HCT116 (cell line): ENCODE measurements around the gene ATXN1. TPM values are rescaled to one million over a fixed set of nuclear protein-coding genes. Genes with fewer than 3 reads are reported as not detected.

Source experiments
- ATAC-seq: fragments of 200-7000 bp; cut with Tn5 transposase; 2 replicates; pipeline ENCODE4 v1.9.1; 2020; ENCODE audit warnings: mild to moderate bottlenecking, moderate library complexity
- BruUV-seq: library from RNA; stranded (reverse); fragments of 400-500 nt; replicated peaks from 2 replicates; lab custom pipeline; 2021; lab: Mats Ljungman, UMichigan
- CTCF ChIA-PET: fragments of 300-600 bp; sonication (Branson Sonifier 250); formaldehyde crosslinking; loops from one replicate; lab custom pipeline; 2021; ENCODE audit warnings: antibody characterized with exemption; lab: Charles Lee
- POLR2A ChIA-PET: fragments of 300-600, 350-600 bp; sonication (Branson Sonifier 250); formaldehyde crosslinking; loops from one replicate; lab custom pipeline; 2021; ENCODE audit warnings: antibody characterized with exemption; lab: Charles Lee
- RAD21 ChIA-PET, 2 experiments: fragments of 300-600 bp; sonication (Branson Sonifier 250); formaldehyde crosslinking; loops; one replicate each; lab custom pipeline; 2023; ENCODE audit warnings: low total read pairs in 2 of 2; ENCODE audit not compliant: uncharacterized antibody in 2 of 2, unreplicated experiment in 2 of 2, low non-redundant PET in 1 of 2; lab: Charles Lee
- DNase-seq: peaks from one replicate; pipeline ENCODE4 v3.0.0-alpha.2; 2010; ENCODE audit warnings: low read depth, low spot score
- H2AFZ ChIP-seq: fragments of 200-600 bp; shearing (Covaris generic), sonication (generic); 2 replicates; pipeline ENCODE4 v1.6.1; 2017; ENCODE audit warnings: low read depth, mixed run types, mixed read lengths, antibody characterized with exemption, low read length; ENCODE audit not compliant: poor library complexity, severe bottlenecking
- H3K27ac ChIP-seq: 2 replicates; pipeline ENCODE4 v1.5.1; 2012; ENCODE audit warnings: low read depth, low read length
- H3K27me3 ChIP-seq: fragments of 200-600 bp; sonication (generic); 2 replicates; pipeline ENCODE4 v1.6.1; 2016; ENCODE audit warnings: mixed run types, low read length, mixed read lengths; ENCODE audit not compliant: insufficient read depth
- H3K36me3 ChIP-seq, 2 experiments: fragments of 200-500 bp in 1 of 2; fragments of 200-600 bp in 1 of 2; sonication (Bioruptor generic) in 1 of 2; sonication (generic) in 1 of 2; 2 replicates each; pipeline versions ENCODE4 v1.5.1 to v1.6.1; 2014 to 2016; ENCODE audit warnings: low read length in 2 of 2, inconsistent platforms in 1 of 2, mixed read lengths in 1 of 2, mixed run types in 1 of 2; ENCODE audit not compliant: insufficient read depth in 2 of 2, control insufficient read depth in 1 of 2
- H3K4me1 ChIP-seq, 2 experiments: fragments of 200-600 bp in 1 of 2; sonication (generic) in 1 of 2; 2 replicates each; pipeline versions ENCODE4 v1.5.1 to v1.6.1; 2012 to 2017; ENCODE audit warnings: low read length in 2 of 2, inconsistent platforms in 1 of 2, mild to moderate bottlenecking in 1 of 2, mixed read lengths in 1 of 2, mixed run types in 1 of 2, moderate library complexity in 1 of 2; ENCODE audit not compliant: insufficient read depth in 2 of 2, control insufficient read depth in 1 of 2
- H3K4me2 ChIP-seq: fragments of 200-600 bp; sonication (generic); 2 replicates; pipeline ENCODE4 v1.6.1; 2017; ENCODE audit warnings: mixed run types, low read length, mixed read lengths
- H3K4me3 ChIP-seq, 2 experiments: fragments of 200-600 bp in 1 of 2; sonication (generic) in 1 of 2; replicated peaks in 1 of 2; 2 replicates each; pipeline ENCODE4 v1.5.1; 2011 to 2016; ENCODE audit warnings: low read length in 2 of 2, control low read depth in 1 of 2, low read depth in 1 of 2, mild to moderate bottlenecking in 1 of 2, mixed read lengths in 1 of 2, mixed run types in 1 of 2
- H3K79me2 ChIP-seq: fragments of 200-600 bp; sonication (generic); 2 replicates; pipeline ENCODE4 v1.6.1; 2017; ENCODE audit warnings: mild to moderate bottlenecking, mixed run types, low read length, moderate library complexity, mixed read lengths; ENCODE audit not compliant: insufficient read depth
- H3K9ac ChIP-seq: fragments of 200-600 bp; sonication (generic); 2 replicates; pipeline ENCODE4 v1.6.1; 2016; ENCODE audit warnings: low read length, mixed read lengths
- H3K9me2 ChIP-seq: fragments of 200-600 bp; sonication (generic), shearing (Covaris generic); 2 replicates; pipeline ENCODE4 v1.6.1; 2017; ENCODE audit warnings: mixed run types, mild to moderate bottlenecking, moderate library complexity; ENCODE audit not compliant: insufficient read depth
- H3K9me3 ChIP-seq, 2 experiments: fragments of 200-500 bp in 1 of 2; fragments of 200-600 bp in 1 of 2; sonication (Bioruptor generic) in 1 of 2; sonication (generic) in 1 of 2; 2 replicates each; pipeline ENCODE4 v1.6.1; 2014 to 2017; ENCODE audit warnings: low read length in 2 of 2, mixed read lengths in 2 of 2, inconsistent platforms in 1 of 2, low read depth in 1 of 2, mild to moderate bottlenecking in 1 of 2, mixed run types in 1 of 2, moderate library complexity in 1 of 2; ENCODE audit not compliant: control insufficient read depth in 1 of 2, insufficient read depth in 1 of 2
- H4K20me1 ChIP-seq: fragments of 200-600 bp; sonication (generic), shearing (Covaris generic); 2 replicates; pipeline ENCODE4 v1.6.1; 2017; ENCODE audit warnings: mixed run types, mild to moderate bottlenecking, moderate library complexity; ENCODE audit not compliant: insufficient read depth
- ATF3 ChIP-seq: IDR thresholded peaks from 2 replicates; pipeline ENCODE4 v1.6.1; 2012
- EGR1 ChIP-seq: IDR thresholded peaks from 2 replicates; pipeline ENCODE4 v1.6.1; 2012; ENCODE audit warnings: low read depth
- EZH2phosphoT487 ChIP-seq: fragments of 200-600 bp; IDR thresholded peaks from 2 replicates; pipeline ENCODE4 v1.6.1; 2018; ENCODE audit warnings: antibody characterized with exemption, borderline replicate concordance
- FOSL1 ChIP-seq: IDR thresholded peaks from 2 replicates; pipeline ENCODE4 v1.6.1; 2012; ENCODE audit warnings: low read depth
- JUND ChIP-seq: IDR thresholded peaks from 2 replicates; pipeline ENCODE4 v1.6.1; 2012
- POLR2A ChIP-seq: IDR thresholded peaks from 2 replicates; pipeline ENCODE4 v1.7.0; 2011; ENCODE audit warnings: borderline replicate concordance; ENCODE audit not compliant: insufficient read depth, insufficient read length; ENCODE audit errors: extremely low read depth
- POLR2AphosphoS5 ChIP-seq: IDR thresholded peaks from 2 replicates; pipeline ENCODE4 v1.6.1; 2011; ENCODE audit warnings: mild to moderate bottlenecking, low read depth, low read length, moderate library complexity
- RAD21 ChIP-seq: IDR thresholded peaks from 2 replicates; pipeline ENCODE4 v1.6.1; 2012; ENCODE audit warnings: low read depth, mild to moderate bottlenecking
- SIN3A ChIP-seq: IDR thresholded peaks from 2 replicates; pipeline ENCODE4 v1.6.1; 2012; ENCODE audit warnings: low read depth
- SRF ChIP-seq: IDR thresholded peaks from 2 replicates; pipeline ENCODE4 v1.6.1; 2012; ENCODE audit warnings: low read depth
- TCF7L2 ChIP-seq: IDR thresholded peaks from 2 replicates; pipeline ENCODE4 v1.7.0; 2011; ENCODE audit warnings: borderline replicate concordance, inconsistent platforms; ENCODE audit not compliant: insufficient read depth, insufficient read length; ENCODE audit errors: extremely low read depth
- YY1 ChIP-seq: IDR thresholded peaks from 2 replicates; pipeline ENCODE4 v1.6.1; 2011; ENCODE audit warnings: low read length, low read depth, moderate library complexity, mild to moderate bottlenecking; ENCODE audit not compliant: insufficient replicate concordance; ENCODE audit errors: extremely low read depth
- ZFX ChIP-seq: fragments of 450-650 bp; IDR thresholded peaks from 2 replicates; pipeline ENCODE4 v1.6.1; 2017
- intact Hi-C: fragments of 100-400 bp; cut with micrococcal nuclease; formaldehyde crosslinking; loops from 2 replicates; pipeline ENCODE4 v1.10.0; 2022
- total RNA-seq: library from RNA; stranded (reverse); gene quantifications from one replicate; pipeline ENCODE4 v1.2.1, GENCODE V29; 2021; ENCODE audit not compliant: unreplicated experiment
- TF ChIP-seq, protein P1 (sequence below): IDR thresholded peaks from 2 replicates; pipeline ENCODE4 v1.6.1; 2011; ENCODE audit warnings: mild to moderate bottlenecking, low read length, moderate library complexity; ENCODE audit not compliant: insufficient replicate concordance; ENCODE audit errors: extremely low read depth
- TF ChIP-seq, protein P2 (sequence below), 3 experiments: fragments of 200-600 bp in 1 of 3; sonication (generic) in 1 of 3; IDR thresholded peaks in 2 of 3; conservative IDR thresholded peaks in 1 of 3; 2 replicates each; pipeline ENCODE4 v1.5.1; 2012 to 2017; ENCODE audit warnings: low read depth in 2 of 3, low read length in 2 of 3, antibody characterized with exemption in 1 of 3, borderline replicate concordance in 1 of 3, control low read depth in 1 of 3, mild to moderate bottlenecking in 1 of 3, mixed read lengths in 1 of 3, mixed run types in 1 of 3, moderate library complexity in 1 of 3; ENCODE audit not compliant: insufficient read depth in 1 of 3

Gene ATXN1
- total RNA-seq, 1 experiment from 2014 or later, result 21.0 TPM

GRCh38 chr6:16696496-16696895, 64.8 kb downstream of the ATXN1 start:
- H3K36me3 ChIP-seq, result no peaks in the 10 kb centered on the region
- H3K79me2 ChIP-seq, result no peaks in the 10 kb centered on the region; the same call in 1 of the 2 replicates
- no TSS peak for BruUV-seq
- CTCF ChIA-PET, result no interaction called here
- RAD21 ChIA-PET, result no interaction called here
- no peaks in the 10 kb centered on the region for H4K20me1 ChIP-seq
- H3K27me3 ChIP-seq, result no peaks in the 10 kb centered on the region
- H3K9me3 ChIP-seq, result no peaks in the 10 kb centered on the region
- no peak overlapping the region for H3K4me2 ChIP-seq
- no peak overlapping the region for H3K27ac ChIP-seq
- no peaks in the 10 kb centered on the region for H3K9me2 ChIP-seq
- no peak overlapping the region for H2AFZ ChIP-seq
- POLR2A ChIA-PET, result no interaction called here
- no peak for ATAC-seq
- TF ChIP-seq, protein P1, sequence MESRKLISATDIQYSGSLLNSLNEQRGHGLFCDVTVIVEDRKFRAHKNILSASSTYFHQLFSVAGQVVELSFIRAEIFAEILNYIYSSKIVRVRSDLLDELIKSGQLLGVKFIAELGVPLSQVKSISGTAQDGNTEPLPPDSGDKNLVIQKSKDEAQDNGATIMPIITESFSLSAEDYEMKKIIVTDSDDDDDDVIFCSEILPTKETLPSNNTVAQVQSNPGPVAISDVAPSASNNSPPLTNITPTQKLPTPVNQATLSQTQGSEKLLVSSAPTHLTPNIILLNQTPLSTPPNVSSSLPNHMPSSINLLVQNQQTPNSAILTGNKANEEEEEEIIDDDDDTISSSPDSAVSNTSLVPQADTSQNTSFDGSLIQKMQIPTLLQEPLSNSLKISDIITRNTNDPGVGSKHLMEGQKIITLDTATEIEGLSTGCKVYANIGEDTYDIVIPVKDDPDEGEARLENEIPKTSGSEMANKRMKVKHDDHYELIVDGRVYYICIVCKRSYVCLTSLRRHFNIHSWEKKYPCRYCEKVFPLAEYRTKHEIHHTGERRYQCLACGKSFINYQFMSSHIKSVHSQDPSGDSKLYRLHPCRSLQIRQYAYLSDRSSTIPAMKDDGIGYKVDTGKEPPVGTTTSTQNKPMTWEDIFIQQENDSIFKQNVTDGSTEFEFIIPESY, result no peak
- TF ChIP-seq RAD21 (no peak), EZH2phosphoT487 (no peak), YY1 (no peak), JUND (no peak), TCF7L2 (no peak), POLR2AphosphoS5 (no peak), FOSL1 (no peak), ZFX (no peak), SRF (no peak), EGR1 (no peak), SIN3A (no peak), POLR2A (no peak), ATF3 (no peak)
- TF ChIP-seq, protein P2, sequence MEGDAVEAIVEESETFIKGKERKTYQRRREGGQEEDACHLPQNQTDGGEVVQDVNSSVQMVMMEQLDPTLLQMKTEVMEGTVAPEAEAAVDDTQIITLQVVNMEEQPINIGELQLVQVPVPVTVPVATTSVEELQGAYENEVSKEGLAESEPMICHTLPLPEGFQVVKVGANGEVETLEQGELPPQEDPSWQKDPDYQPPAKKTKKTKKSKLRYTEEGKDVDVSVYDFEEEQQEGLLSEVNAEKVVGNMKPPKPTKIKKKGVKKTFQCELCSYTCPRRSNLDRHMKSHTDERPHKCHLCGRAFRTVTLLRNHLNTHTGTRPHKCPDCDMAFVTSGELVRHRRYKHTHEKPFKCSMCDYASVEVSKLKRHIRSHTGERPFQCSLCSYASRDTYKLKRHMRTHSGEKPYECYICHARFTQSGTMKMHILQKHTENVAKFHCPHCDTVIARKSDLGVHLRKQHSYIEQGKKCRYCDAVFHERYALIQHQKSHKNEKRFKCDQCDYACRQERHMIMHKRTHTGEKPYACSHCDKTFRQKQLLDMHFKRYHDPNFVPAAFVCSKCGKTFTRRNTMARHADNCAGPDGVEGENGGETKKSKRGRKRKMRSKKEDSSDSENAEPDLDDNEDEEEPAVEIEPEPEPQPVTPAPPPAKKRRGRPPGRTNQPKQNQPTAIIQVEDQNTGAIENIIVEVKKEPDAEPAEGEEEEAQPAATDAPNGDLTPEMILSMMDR (IDR thresholded peaks at IDR 0.05 in 2 of 3, conservative IDR thresholded peaks at IDR 0.05 in 1 of 3; ENCODE audit: borderline replicate concordance in 1 of 3, insufficient read depth in 1 of 3, low read depth in 2 of 3, low read length in 2 of 3), result no peak
- no peak for DNase-seq
- intact Hi-C loops, result no loop called here
- H3K4me1 ChIP-seq, result 0 out of 4 replicates have a peak, but pooled peaks cover 0 to 7% of the 10 kb centered on the region in 2 experiments
- no peak overlapping the region for H3K9ac ChIP-seq
- no peak overlapping the region for H3K4me3 ChIP-seq
